ENCODE results near the gene CDC42EP4. TPM values are rescaled to one million over a fixed set of nuclear protein-coding genes. Genes with fewer than 3 reads are reported as not detected.
"Not testable (repeated sequence)": the region's sequence is repeated elsewhere in the genome, so short reads cannot be mapped to it uniquely, and the experiment has no call there.

Gene CDC42EP4
- total RNA-seq, 4 donors from 2014 or later: 93.3 to 121 (median 117) TPM

- Histone ChIP-seq H3K4me1 (peaks cover 3 to 57% (median 45%) of the 10 kb centered on the region in 4 donors), H3K4me3 (peak overlapping the region; percentile 90 to 99 (median 96)), H3K9me3 (no peaks in the 10 kb centered on the region), H3K36me3 (no peaks in the 10 kb centered on the region), H3K27me3 (no peaks in the 10 kb centered on the region), H3K27ac (peak overlapping the region; percentile 95 to 99 (median 99))
- 3 to 8% methylated on average over 18 to 19 of the region's 21 CpGs for WGBS, 2 donors
- DNase-seq (ENCODE audit: low spot score in 2 of 2): no peak
- no peak for TF ChIP-seq POLR2A (IDR thresholded peaks at IDR 0.05)
- no peak for TF ChIP-seq CTCF (IDR thresholded peaks at IDR 0.05)
- TF ChIP-seq EP300 (IDR thresholded peaks at IDR 0.05): no peak
These were observed 1.8 kb downstream of the CDC42EP4 start for GRCh38 chr17:73309727-73310596.

GRCh38 chr17:73308959-73309358 is 2.8 kb downstream of the CDC42EP4 start:
- H3K4me1 ChIP-seq: peaks cover 3 to 67% (median 55%) of the 10 kb centered on the region in 4 donors
- peak overlapping the region in 3 of 4 donors; percentile 90 to 99 (median 96) for H3K4me3 ChIP-seq
- whole genome bisulfite sequencing, 2 donors: 60 to 70% methylated on average over 5 of the region's 5 CpGs
- not testable (repeated sequence) for H3K9me3 ChIP-seq; H3K27me3 ChIP-seq; H3K36me3 ChIP-seq; DNase-seq (ENCODE audit: low spot score in 2 of 2)
- peak overlapping the region; percentile 95 to 99 (median 99) for H3K27ac ChIP-seq

GRCh38 chr17:73308017-73308823 is 3.6 kb downstream of the CDC42EP4 start:
- peak in 1 of 2 donors; percentile 38 for TF ChIP-seq POLR2A (IDR thresholded peaks at IDR 0.05)
- TF ChIP-seq CTCF (IDR thresholded peaks at IDR 0.05): no peak
- peak; percentile 23 to 79 for TF ChIP-seq EP300 (IDR thresholded peaks at IDR 0.05)
- DNase-seq (ENCODE audit: low spot score in 2 of 2): peak; percentile 56 to 65
- WGBS, 2 donors: 24 to 27% methylated on average over 23 of the region's 23 CpGs
- Histone ChIP-seq H3K9me3 (no peaks in the 10 kb centered on the region), H3K36me3 (no peaks in the 10 kb centered on the region), H3K27me3 (no peaks in the 10 kb centered on the region), H3K4me3 (peak overlapping the region; percentile 11 to 99 (median 93)), H3K4me1 (peaks cover 3 to 74% (median 59%) of the 10 kb centered on the region in 4 donors), H3K27ac (peak overlapping the region; percentile 95 to 99 (median 99))

GRCh38 chr17:73307130-73307529 is 4.7 kb downstream of the CDC42EP4 start:
- Histone ChIP-seq H3K27ac (peak overlapping the region; percentile 95 to 99 (median 99)), H3K27me3 (no peaks in the 10 kb centered on the region), H3K4me1 (peaks cover 3 to 74% (median 59%) of the 10 kb centered on the region in 4 donors), H3K9me3 (no peaks in the 10 kb centered on the region), H3K36me3 (no peaks in the 10 kb centered on the region), H3K4me3 (no peak overlapping the region)
- WGBS, 2 donors: 33 to 48% methylated on average over 9 of the region's 9 CpGs
- TF ChIP-seq POLR2A (IDR thresholded peaks at IDR 0.05) (no peak), EP300 (IDR thresholded peaks at IDR 0.05) (peak in 1 of 2 donors; percentile 37)
- no peak for DNase-seq (ENCODE audit: low spot score in 2 of 2)

GRCh38 chr17:73305845-73306836 is 5.7 kb downstream of the CDC42EP4 start:
- no peaks in the 10 kb centered on the region for H3K27me3 ChIP-seq
- H3K9me3 ChIP-seq: no peaks in the 10 kb centered on the region
- TF ChIP-seq CTCF (IDR thresholded peaks at IDR 0.05) (no peak), EP300 (IDR thresholded peaks at IDR 0.05) (no peak), POLR2A (IDR thresholded peaks at IDR 0.05) (no peak)
- 36 to 42% methylated on average over 11 of the region's 11 CpGs for WGBS, 2 donors
- H3K27ac ChIP-seq: peak overlapping the region; percentile 95 to 99 (median 99)
- DNase-seq (ENCODE audit: low spot score in 2 of 2): no peak
- H3K36me3 ChIP-seq: no peaks in the 10 kb centered on the region
- peak overlapping the region; percentile 22 to 54 (median 36) for H3K4me3 ChIP-seq
- H3K4me1 ChIP-seq: peaks cover 3 to 84% (median 68%) of the 10 kb centered on the region in 4 donors

All from tibial nerve (tissue), 4 donors.